ENCODE measurements around the gene EPC1. TPM values are rescaled to one million over a fixed set of nuclear protein-coding genes. Genes with fewer than 3 reads are reported as not detected.
"Not testable (repeated sequence)": the region's sequence is repeated elsewhere in the genome, so short reads cannot be mapped to it uniquely, and the experiment has no call there.

Gene EPC1
- total RNA-seq: 38.7 TPM
- 35.2 TPM for polyA plus RNA-seq
- long read RNA-seq, donor 1: 0 reads
- long read RNA-seq, donor 2: 0 reads
- long read RNA-seq, donor 3, transcript EPC1-209 (2 exons, 588 nt): major isoform, 5 of 7 reads
- long read RNA-seq, donor 3, partial matches to known transcripts: 0 of 7 reads
- long read RNA-seq, donor 3, other reads (novel, unspliced or antisense): 0 of 7 reads
- long read RNA-seq, donor 4, partial matches to known transcripts: 0 of 2 reads
- long read RNA-seq, donor 4, other reads (novel, unspliced or antisense): 0 of 2 reads
- long read RNA-seq, donor 5, full-length matches to known transcripts: 13 of 25 reads
- long read RNA-seq, donor 5, partial matches to known transcripts: 12 of 25 reads
- long read RNA-seq, donor 5, other reads (novel, unspliced or antisense): 0 of 25 reads
- long read RNA-seq, donor 6, full-length matches to known transcripts: 2 of 2 reads
- long read RNA-seq, donor 6, partial matches to known transcripts: 0 of 2 reads
- long read RNA-seq, donor 6, other reads (novel, unspliced or antisense): 0 of 2 reads
- long read RNA-seq, donor 7, partial matches to known transcripts: 5 of 8 reads
- long read RNA-seq, donor 7, other reads (novel, unspliced or antisense): 0 of 8 reads
- long read RNA-seq, donor 8, partial matches to known transcripts: 0 of 1 reads
- long read RNA-seq, donor 8, other reads (novel, unspliced or antisense): 0 of 1 reads
- long read RNA-seq, donor 9, full-length matches to known transcripts: 3 of 3 reads
- long read RNA-seq, donor 9, partial matches to known transcripts: 0 of 3 reads
- long read RNA-seq, donor 9, other reads (novel, unspliced or antisense): 0 of 3 reads
- long read RNA-seq, donor 10, partial matches to known transcripts: 0 of 2 reads
- long read RNA-seq, donor 10, other reads (novel, unspliced or antisense): 0 of 2 reads

- Histone ChIP-seq H3K27me3 (ENCODE audit: control insufficient read depth in 2 of 2, insufficient read depth in 1 of 2, low read length in 1 of 2) (no peaks in the 10 kb centered on the region), H3K4me1 (ENCODE audit: control insufficient read depth in 2 of 2, insufficient read depth in 2 of 2, low read length in 2 of 2) (peaks cover 6 to 13% of the 10 kb centered on the region in 2 donors), H3K9me3 (ENCODE audit: control insufficient read depth in 2 of 2, insufficient read depth in 1 of 2, low read length in 1 of 2) (no peaks in the 10 kb centered on the region), H3K27ac (ENCODE audit: low read depth in 1 of 2, low read length in 1 of 2) (peak within 1 kb of the TSS; percentile 100), H3K36me3 (ENCODE audit: control insufficient read depth in 2 of 2, insufficient read depth in 2 of 2, low read length in 1 of 2) (peaks cover 0 to 14% of the 10 kb centered on the region in 2 donors), H3K4me3 (ENCODE audit: low read length in 2 of 2) (peak within 1 kb of the TSS; percentile 78 to 92)
- peak; percentile 89 to 98 (median 93) for DNase-seq (ENCODE audit: low read depth in 6 of 9, low spot score in 9 of 9)
- WGBS: under 1% methylated on average over 97 of the region's 97 CpGs
Observed at GRCh38 chr10:32346551-32347362, at the start of gene EPC1. EPC1 (minus strand) TSS chr10:32347158; CDS start chr10:32346915, 243 bp downstream.

DNA sequence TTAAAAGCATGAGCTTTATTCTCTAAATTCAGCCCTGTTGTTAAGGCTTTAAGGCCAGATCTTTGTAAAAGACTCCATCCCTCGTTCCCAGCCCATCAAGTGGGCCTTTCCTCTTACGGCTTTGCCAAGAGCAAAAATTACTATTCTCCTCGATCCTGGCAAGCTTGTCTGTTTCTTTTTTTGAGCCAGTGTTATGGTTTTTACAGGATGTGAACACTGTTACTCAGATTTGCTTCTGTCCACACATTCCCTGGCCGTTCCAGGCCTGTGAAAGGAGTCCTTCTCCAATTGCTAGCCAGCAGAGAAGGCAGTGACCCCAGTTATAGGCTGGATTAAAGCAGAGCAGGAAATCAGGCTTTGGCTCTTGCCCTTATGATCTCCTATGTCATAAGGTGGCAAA, 47.0 kb upstream of the EPC1 start:
- H3K4me3 ChIP-seq (ENCODE audit: low read length in 2 of 2): no peak overlapping the region
- no peaks in the 10 kb centered on the region for H3K27me3 ChIP-seq (ENCODE audit: control insufficient read depth in 2 of 2, insufficient read depth in 1 of 2, low read length in 1 of 2)
- DNase-seq (ENCODE audit: low read depth in 6 of 9, low spot score in 9 of 9): no peak
- 92% methylated on average over 4 of the region's 4 CpGs for WGBS
- H3K36me3 ChIP-seq (ENCODE audit: control insufficient read depth in 2 of 2, insufficient read depth in 2 of 2, low read length in 1 of 2): no peaks in the 10 kb centered on the region
- H3K27ac ChIP-seq (ENCODE audit: low read depth in 1 of 2, low read length in 1 of 2): no peak overlapping the region
- H3K4me1 ChIP-seq (ENCODE audit: control insufficient read depth in 2 of 2, insufficient read depth in 2 of 2, low read length in 2 of 2): no peaks in the 10 kb centered on the region
- H3K9me3 ChIP-seq (ENCODE audit: control insufficient read depth in 2 of 2, insufficient read depth in 1 of 2, low read length in 1 of 2): no peaks in the 10 kb centered on the region

GRCh38 chr10:32392284-32392683, 45.3 kb upstream of the EPC1 start:
- DNase-seq (ENCODE audit: low read depth in 6 of 9, low spot score in 9 of 9); H3K36me3 ChIP-seq (ENCODE audit: control insufficient read depth in 2 of 2, insufficient read depth in 2 of 2, low read length in 1 of 2); H3K4me3 ChIP-seq (ENCODE audit: low read length in 2 of 2); H3K27ac ChIP-seq (ENCODE audit: low read depth in 1 of 2, low read length in 1 of 2); H3K4me1 ChIP-seq (ENCODE audit: control insufficient read depth in 2 of 2, insufficient read depth in 2 of 2, low read length in 2 of 2); H3K9me3 ChIP-seq (ENCODE audit: control insufficient read depth in 2 of 2, insufficient read depth in 1 of 2, low read length in 1 of 2); H3K27me3 ChIP-seq (ENCODE audit: control insufficient read depth in 2 of 2, insufficient read depth in 1 of 2, low read length in 1 of 2): not testable (repeated sequence)

DNA sequence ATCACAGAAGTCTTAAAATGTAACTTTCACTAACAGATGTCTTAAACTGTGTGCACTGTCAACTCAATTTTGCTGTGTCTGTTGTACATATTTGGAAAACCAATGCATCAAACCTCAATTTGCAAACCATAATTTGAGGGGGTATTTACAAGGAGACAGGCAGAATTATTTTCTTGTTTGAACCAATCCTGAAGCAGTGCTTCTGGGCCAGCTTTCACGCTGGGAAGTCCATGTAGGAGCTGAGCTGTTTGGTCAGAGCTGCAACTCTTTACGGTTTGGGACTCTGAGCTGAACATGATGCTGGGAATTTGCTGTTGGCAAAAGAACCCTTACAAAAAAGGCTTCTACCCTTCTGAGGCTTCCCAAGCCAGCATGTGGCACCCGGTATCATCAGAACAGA, 43.2 kb upstream of the EPC1 start:
- H3K9me3 ChIP-seq (ENCODE audit: control insufficient read depth in 2 of 2, insufficient read depth in 1 of 2, low read length in 1 of 2): no peaks in the 10 kb centered on the region
- H3K4me1 ChIP-seq (ENCODE audit: control insufficient read depth in 2 of 2, insufficient read depth in 2 of 2, low read length in 2 of 2): peaks cover 0 to 3% of the 10 kb centered on the region in 2 donors
- no peak overlapping the region for H3K4me3 ChIP-seq (ENCODE audit: low read length in 2 of 2)
- no peak for DNase-seq (ENCODE audit: low read depth in 6 of 9, low spot score in 9 of 9)
- no peak overlapping the region for H3K27ac ChIP-seq (ENCODE audit: low read depth in 1 of 2, low read length in 1 of 2)
- H3K36me3 ChIP-seq (ENCODE audit: control insufficient read depth in 2 of 2, insufficient read depth in 2 of 2, low read length in 1 of 2): no peaks in the 10 kb centered on the region
- 97% methylated on average over 3 of the region's 3 CpGs for WGBS
- H3K27me3 ChIP-seq (ENCODE audit: control insufficient read depth in 2 of 2, insufficient read depth in 1 of 2, low read length in 1 of 2): no peaks in the 10 kb centered on the region

DNA sequence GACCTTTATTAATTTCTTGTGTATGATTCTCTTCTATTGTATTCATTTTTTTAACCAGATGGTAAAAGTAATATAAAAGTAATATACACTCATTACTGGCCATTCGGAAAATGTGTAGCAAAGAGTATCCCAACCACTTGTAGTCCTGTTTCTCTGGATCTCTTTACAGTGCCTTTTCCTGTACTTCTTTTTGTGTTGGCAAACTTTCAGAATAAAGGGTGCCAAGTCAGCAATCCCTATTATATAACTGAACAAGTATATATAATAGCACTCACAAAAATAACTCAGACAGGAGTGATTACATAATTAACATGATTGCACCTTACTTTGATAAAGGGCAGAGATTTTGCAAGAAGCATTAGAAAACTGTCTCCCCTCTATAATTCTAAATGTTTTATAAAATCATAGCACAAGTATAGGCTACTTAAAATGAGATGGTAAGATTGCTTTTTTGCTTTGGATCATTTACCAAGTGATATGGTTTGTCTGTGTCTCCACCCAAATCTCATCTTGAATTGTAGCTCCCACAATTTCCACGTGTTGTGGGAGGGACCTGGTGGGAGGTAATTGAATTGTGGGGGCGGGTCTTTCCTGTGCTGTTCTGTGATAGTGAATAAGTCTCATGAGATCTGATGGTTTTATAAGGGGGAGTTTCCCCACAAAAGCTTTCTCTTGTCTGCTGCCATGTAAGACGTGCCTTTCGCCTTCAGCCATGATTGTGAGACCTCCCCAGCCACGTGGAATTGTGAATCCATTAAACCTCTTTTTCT, 41.5 kb upstream of the EPC1 start:
- H3K4me3 ChIP-seq (ENCODE audit: low read length in 2 of 2): no peak overlapping the region
- no peaks in the 10 kb centered on the region for H3K9me3 ChIP-seq (ENCODE audit: control insufficient read depth in 2 of 2, insufficient read depth in 1 of 2, low read length in 1 of 2)
- H3K27me3 ChIP-seq (ENCODE audit: control insufficient read depth in 2 of 2, insufficient read depth in 1 of 2, low read length in 1 of 2): no peaks in the 10 kb centered on the region
- no peak overlapping the region for H3K27ac ChIP-seq (ENCODE audit: low read depth in 1 of 2, low read length in 1 of 2)
- WGBS: 89% methylated on average over 6 of the region's 6 CpGs
- H3K36me3 ChIP-seq (ENCODE audit: control insufficient read depth in 2 of 2, insufficient read depth in 2 of 2, low read length in 1 of 2): no peaks in the 10 kb centered on the region
- no peak for DNase-seq (ENCODE audit: low read depth in 6 of 9, low spot score in 9 of 9)
- peaks cover 0 to 3% of the 10 kb centered on the region in 2 donors for H3K4me1 ChIP-seq (ENCODE audit: control insufficient read depth in 2 of 2, insufficient read depth in 2 of 2, low read length in 2 of 2)

GRCh38 chr10:32386623-32387260, 39.8 kb upstream of the EPC1 start:
- H3K36me3 ChIP-seq (ENCODE audit: control insufficient read depth in 2 of 2, insufficient read depth in 2 of 2, low read length in 1 of 2): no peaks in the 10 kb centered on the region
- no peak overlapping the region for H3K27ac ChIP-seq (ENCODE audit: low read depth in 1 of 2, low read length in 1 of 2)
- 61% methylated on average over 7 of the region's 7 CpGs for WGBS
- no peak overlapping the region for H3K4me3 ChIP-seq (ENCODE audit: low read length in 2 of 2)
- no peak for DNase-seq (ENCODE audit: low read depth in 6 of 9, low spot score in 9 of 9)
- peaks cover 0 to 3% of the 10 kb centered on the region in 2 donors for H3K4me1 ChIP-seq (ENCODE audit: control insufficient read depth in 2 of 2, insufficient read depth in 2 of 2, low read length in 2 of 2)
- H3K27me3 ChIP-seq (ENCODE audit: control insufficient read depth in 2 of 2, insufficient read depth in 1 of 2, low read length in 1 of 2): no peaks in the 10 kb centered on the region
- H3K9me3 ChIP-seq (ENCODE audit: control insufficient read depth in 2 of 2, insufficient read depth in 1 of 2, low read length in 1 of 2): no peaks in the 10 kb centered on the region

GRCh38 chr10:32384171-32384570, 37.2 kb upstream of the EPC1 start:
- Histone ChIP-seq H3K36me3 (ENCODE audit: control insufficient read depth in 2 of 2, insufficient read depth in 2 of 2, low read length in 1 of 2) (no peaks in the 10 kb centered on the region), H3K4me3 (ENCODE audit: low read length in 2 of 2) (no peak overlapping the region), H3K4me1 (ENCODE audit: control insufficient read depth in 2 of 2, insufficient read depth in 2 of 2, low read length in 2 of 2) (peaks cover 4 to 9% of the 10 kb centered on the region in 2 donors), H3K9me3 (ENCODE audit: control insufficient read depth in 2 of 2, insufficient read depth in 1 of 2, low read length in 1 of 2) (no peaks in the 10 kb centered on the region), H3K27me3 (ENCODE audit: control insufficient read depth in 2 of 2, insufficient read depth in 1 of 2, low read length in 1 of 2) (no peaks in the 10 kb centered on the region), H3K27ac (ENCODE audit: low read depth in 1 of 2, low read length in 1 of 2) (no peak overlapping the region)
- 97% methylated on average over 4 of the region's 4 CpGs for WGBS
- DNase-seq (ENCODE audit: low read depth in 6 of 9, low spot score in 9 of 9): no peak

GRCh38 chr10:32381165-32381564, 34.2 kb upstream of the EPC1 start:
- DNase-seq (ENCODE audit: low read depth in 6 of 9, low spot score in 9 of 9): no peak
- Histone ChIP-seq H3K4me1 (ENCODE audit: control insufficient read depth in 2 of 2, insufficient read depth in 2 of 2, low read length in 2 of 2) (peaks cover 4 to 6% of the 10 kb centered on the region in 2 donors), H3K36me3 (ENCODE audit: control insufficient read depth in 2 of 2, insufficient read depth in 2 of 2, low read length in 1 of 2) (no peaks in the 10 kb centered on the region), H3K9me3 (ENCODE audit: control insufficient read depth in 2 of 2, insufficient read depth in 1 of 2, low read length in 1 of 2) (no peaks in the 10 kb centered on the region), H3K27ac (ENCODE audit: low read depth in 1 of 2, low read length in 1 of 2) (no peak overlapping the region), H3K27me3 (ENCODE audit: control insufficient read depth in 2 of 2, insufficient read depth in 1 of 2, low read length in 1 of 2) (no peaks in the 10 kb centered on the region), H3K4me3 (ENCODE audit: low read length in 2 of 2) (no peak overlapping the region)
- WGBS: 98% methylated on average over 3 of the region's 3 CpGs
